Stimulated activated memory B cell treated with anti-CD40 and anti-IgM and Interleukin-4, amounts not matched to agents 10 μg/mL and 1 μg/mL and 100 μg/mL, for 72 hours (primary cell): Measurements from ENCODE around the gene DNAH3.
A peak's percentile ranks its signal among the peaks of the same experiment; 100 is the strongest.
"Not testable (repeated sequence)": the region's sequence is repeated elsewhere in the genome, so short reads cannot be mapped to it uniquely, and the experiment has no call there.

ENCODE experiments used
- ATAC-seq: fragments of 150-1000 bp; cut with Tn5 transposase; 2 replicates; pipeline ENCODE4 v1.10.0; 2021
- H3K27ac Mint-ChIP-seq: one replicate; pipeline ENCODE4 v1.8.0; 2022; ENCODE audit warnings: mild to moderate bottlenecking, mixed read lengths
- H3K27me3 Mint-ChIP-seq: one replicate; pipeline ENCODE4 v1.8.0; 2022; ENCODE audit warnings: mixed read lengths
- H3K36me3 Mint-ChIP-seq: one replicate; pipeline ENCODE4 v1.8.0; 2022; ENCODE audit warnings: mixed read lengths
- H3K4me1 Mint-ChIP-seq: one replicate; pipeline ENCODE4 v1.8.0; 2022; ENCODE audit warnings: mixed read lengths
- H3K4me3 Mint-ChIP-seq: one replicate; pipeline ENCODE4 v1.8.0; 2022; ENCODE audit warnings: mild to moderate bottlenecking, moderate library complexity, mixed read lengths
- H3K9me3 Mint-ChIP-seq: one replicate; pipeline ENCODE4 v1.8.0; 2022; ENCODE audit warnings: mixed read lengths

Gene DNAH3

DNA sequence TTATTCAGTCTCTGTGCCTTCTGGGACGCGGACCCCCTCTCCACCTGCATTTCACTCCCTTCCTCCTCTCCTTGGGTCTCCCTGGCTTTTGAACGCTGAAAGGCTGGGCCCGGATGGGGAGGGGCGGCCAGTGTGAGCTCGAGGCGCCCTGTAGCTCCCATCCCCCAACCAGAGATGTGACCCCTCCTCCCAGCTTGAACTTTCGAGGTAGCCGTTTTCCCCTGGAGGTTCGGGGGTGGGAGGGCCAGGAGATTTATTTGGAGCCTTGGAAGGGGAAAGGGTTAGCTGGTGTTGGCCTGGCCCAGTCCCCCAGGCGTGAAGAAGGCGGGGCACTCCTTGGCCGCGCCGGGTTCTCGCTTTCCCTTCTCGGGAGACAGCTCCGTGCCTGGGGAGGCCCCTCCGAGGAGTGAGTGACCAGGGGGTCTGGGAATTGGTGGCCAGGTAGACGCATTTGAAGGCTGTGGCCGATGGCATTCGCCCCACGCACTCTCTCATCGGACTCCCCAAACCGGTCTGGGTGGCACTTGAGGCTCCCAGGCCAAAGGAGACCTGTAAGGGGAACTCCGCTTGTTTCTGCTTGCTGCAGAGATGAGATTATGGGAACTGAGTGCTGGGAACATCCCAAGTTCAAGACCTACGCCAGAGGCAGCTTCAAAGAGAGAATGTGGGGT is 8.8 kb upstream of the DNAH3 start:
- Mint-ChIP-seq H3K27me3 (no peaks in the 10 kb centered on the region), H3K4me3 (peak overlapping the region; percentile 96), H3K27ac (peak overlapping the region; percentile 83), H3K36me3 (peaks cover 16% of the 10 kb centered on the region), H3K4me1 (peaks cover 18% of the 10 kb centered on the region), H3K9me3 (no peaks in the 10 kb centered on the region)
- peak; percentile 58 for ATAC-seq

DNA sequence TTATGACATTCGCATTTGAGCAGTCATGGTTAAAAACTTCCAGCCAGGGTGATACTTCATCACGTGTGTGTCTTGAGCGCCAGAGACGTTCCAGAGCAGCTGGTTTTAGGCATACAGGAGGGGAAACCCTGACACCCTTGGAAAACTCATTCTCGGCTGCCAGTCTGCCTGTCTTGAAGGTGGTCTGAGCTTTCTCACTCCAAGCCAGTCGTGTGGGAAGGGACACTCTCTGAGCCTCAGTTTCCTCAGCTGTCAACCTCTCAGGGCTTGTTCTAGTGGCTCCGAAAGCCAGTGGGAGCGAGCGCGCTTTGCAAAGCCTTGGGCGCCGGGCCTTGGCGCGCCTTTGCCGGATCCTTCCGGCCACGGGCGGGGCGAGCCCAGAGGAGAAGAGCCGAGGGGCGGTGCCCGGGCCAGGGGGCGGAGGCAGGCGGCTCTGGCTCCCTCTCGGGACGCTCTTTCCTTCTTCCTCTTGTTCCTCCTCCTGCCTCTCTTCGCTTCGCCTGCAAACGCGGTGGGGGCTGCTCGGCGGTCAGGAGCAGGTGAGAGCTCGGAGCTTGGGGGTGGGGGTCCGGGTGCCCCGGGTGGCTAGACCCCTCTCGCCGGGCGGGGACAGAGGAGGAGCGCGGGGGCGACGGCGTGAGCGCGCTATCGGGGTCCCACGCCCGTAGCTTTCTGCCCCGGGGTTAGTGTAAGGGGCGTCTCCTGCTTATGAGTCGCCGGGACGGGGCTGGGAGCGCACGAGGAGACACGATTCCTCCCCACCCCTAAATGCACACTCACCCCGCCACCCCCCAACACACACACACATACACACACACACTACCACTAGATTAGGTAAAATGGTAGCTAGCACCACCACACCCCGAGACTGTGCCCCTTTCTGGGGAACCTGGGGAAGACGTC is 7.8 kb upstream of the DNAH3 start, which contains the start of gene LDAF1:
Gene LDAF1 (plus strand): TSS at position 467 of the 903 bp plus-strand sequence. CDS start 2,509 bp downstream, outside the sequence.
- Mint-ChIP-seq H3K36me3 (peaks cover 11% of the 10 kb centered on the region), H3K27ac (peak within 1 kb of the TSS; percentile 83), H3K9me3 (no peaks in the 10 kb centered on the region), H3K4me1 (peaks cover 18% of the 10 kb centered on the region), H3K27me3 (no peaks in the 10 kb centered on the region), H3K4me3 (peak within 1 kb of the TSS; percentile 96)
- ATAC-seq = peak; percentile 96

DNA sequence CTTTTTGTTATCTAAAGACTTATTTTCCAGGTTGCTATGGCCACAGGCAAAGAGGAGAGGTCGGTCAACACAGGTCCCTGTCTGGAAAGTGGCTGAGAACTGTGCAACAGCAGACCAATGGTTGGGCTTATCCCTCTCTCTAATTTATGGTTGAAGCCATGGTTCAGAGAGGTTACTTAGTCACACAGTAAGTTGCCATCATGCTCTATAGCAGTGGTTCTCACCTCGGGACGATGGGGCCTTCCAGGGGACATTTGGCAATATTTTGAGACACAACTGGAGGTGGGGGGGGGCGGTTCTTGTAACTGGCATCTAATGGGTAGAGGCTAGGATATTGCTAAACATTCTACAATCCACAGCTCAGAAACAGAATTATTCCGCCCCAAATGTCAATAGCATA is 7.0 kb upstream of the DNAH3 start:
- Mint-ChIP-seq H3K4me1 (peaks cover 18% of the 10 kb centered on the region), H3K27me3 (no peaks in the 10 kb centered on the region), H3K36me3 (peaks cover 5% of the 10 kb centered on the region), H3K9me3 (no peaks in the 10 kb centered on the region), H3K4me3 (no peak overlapping the region), H3K27ac (peak overlapping the region; percentile 83)
- ATAC-seq = no peak

DNA sequence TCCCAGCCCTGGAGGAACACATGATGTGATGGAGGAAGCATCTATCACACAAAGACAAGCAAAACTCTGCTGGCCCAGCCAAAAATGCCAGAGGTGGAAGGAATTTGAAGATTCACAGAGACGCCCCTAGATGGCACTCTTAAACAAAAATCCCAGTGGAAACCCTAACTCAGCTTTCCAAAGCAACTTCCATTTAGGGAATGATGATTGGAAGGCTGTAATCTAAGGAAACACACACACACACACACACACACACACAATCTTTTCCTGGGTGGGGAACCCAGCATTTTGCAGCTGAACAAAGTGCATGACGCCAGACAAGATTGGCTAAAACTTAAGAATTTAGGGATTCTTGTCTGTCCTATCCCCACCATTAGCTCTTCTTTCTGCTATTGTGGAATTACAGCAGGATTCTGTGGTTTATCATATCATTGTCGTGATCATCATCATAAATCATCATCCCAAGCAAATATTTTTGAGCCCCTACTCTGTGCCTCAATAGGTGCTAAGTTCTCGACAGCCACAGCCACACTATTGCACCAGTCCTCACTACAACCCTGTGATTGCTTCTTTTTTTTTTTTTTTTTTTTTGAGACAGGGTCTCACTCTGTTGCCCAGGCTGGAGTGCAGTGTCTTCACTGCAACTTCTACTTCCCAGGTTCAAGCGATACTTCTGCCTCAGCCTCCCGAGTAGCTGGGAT is 6.3 kb upstream of the DNAH3 start:
- no peaks in the 10 kb centered on the region for H3K9me3 Mint-ChIP-seq
- H3K27ac Mint-ChIP-seq = no peak overlapping the region
- H3K36me3 Mint-ChIP-seq = peaks cover 5% of the 10 kb centered on the region
- no peaks in the 10 kb centered on the region for H3K27me3 Mint-ChIP-seq
- H3K4me3 Mint-ChIP-seq = no peak overlapping the region
- ATAC-seq = no peak
- H3K4me1 Mint-ChIP-seq = peaks cover 18% of the 10 kb centered on the region

DNA sequence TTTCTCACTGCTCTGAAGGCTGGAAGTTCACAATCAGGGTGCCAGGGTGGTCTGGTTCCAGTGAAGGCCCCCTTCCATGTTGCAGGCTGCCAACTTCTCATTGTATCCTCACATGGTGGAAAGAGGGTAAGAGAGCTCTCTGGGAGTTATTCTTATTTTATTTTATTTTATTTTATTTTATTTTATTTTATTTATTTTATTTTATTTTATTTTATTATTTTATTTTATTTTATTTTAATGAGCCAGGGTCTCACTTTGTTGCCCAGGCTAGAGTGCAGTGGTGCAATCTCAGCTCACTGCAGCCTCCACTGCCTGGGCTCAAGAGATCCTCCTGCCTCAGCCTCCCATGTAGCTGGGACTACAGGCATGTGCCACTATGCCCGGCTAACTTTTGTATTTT is 5.4 kb upstream of the DNAH3 start:
- not testable (repeated sequence) for H3K4me3 Mint-ChIP-seq, H3K9me3 Mint-ChIP-seq, H3K27me3 Mint-ChIP-seq

DNA sequence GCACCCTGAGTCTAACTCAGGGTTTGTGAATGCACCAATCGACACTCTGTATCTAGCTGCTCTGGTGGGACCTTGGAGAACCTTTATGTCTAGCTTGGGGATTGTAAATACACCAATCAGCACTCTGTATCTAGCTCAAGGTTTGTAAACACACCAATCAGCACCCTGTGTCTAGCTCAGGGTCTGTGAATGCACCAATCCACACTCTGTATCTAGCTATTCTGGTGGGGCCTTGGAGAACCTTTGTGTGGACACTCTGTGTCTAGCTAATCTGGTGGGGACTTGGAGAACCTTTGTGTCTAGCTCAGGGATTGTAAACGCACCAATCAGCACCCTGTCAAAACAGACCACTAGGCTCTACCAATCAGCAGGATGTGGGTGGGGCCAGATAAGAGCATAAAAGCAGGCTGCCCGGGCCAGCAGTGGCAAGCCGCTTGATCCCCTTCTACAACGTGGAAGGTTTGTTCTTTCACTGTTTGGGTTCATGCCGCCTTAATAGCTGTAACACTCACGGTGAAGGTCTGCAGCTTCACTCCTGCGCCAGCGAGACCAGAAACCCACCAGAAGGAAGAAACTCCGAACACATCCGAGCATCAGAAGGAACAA is 2.6 kb upstream of the DNAH3 start:
- H3K4me3 Mint-ChIP-seq, H3K27ac Mint-ChIP-seq, H3K4me1 Mint-ChIP-seq, ATAC-seq, H3K36me3 Mint-ChIP-seq, H3K27me3 Mint-ChIP-seq, H3K9me3 Mint-ChIP-seq: not testable (repeated sequence)

More for the DNA sequence above, 5.4 kb upstream of the DNAH3 start:
- H3K4me1 Mint-ChIP-seq = peaks cover 18% of the 10 kb centered on the region
- not testable (repeated sequence) for ATAC-seq, H3K27ac Mint-ChIP-seq, H3K36me3 Mint-ChIP-seq

DNA sequence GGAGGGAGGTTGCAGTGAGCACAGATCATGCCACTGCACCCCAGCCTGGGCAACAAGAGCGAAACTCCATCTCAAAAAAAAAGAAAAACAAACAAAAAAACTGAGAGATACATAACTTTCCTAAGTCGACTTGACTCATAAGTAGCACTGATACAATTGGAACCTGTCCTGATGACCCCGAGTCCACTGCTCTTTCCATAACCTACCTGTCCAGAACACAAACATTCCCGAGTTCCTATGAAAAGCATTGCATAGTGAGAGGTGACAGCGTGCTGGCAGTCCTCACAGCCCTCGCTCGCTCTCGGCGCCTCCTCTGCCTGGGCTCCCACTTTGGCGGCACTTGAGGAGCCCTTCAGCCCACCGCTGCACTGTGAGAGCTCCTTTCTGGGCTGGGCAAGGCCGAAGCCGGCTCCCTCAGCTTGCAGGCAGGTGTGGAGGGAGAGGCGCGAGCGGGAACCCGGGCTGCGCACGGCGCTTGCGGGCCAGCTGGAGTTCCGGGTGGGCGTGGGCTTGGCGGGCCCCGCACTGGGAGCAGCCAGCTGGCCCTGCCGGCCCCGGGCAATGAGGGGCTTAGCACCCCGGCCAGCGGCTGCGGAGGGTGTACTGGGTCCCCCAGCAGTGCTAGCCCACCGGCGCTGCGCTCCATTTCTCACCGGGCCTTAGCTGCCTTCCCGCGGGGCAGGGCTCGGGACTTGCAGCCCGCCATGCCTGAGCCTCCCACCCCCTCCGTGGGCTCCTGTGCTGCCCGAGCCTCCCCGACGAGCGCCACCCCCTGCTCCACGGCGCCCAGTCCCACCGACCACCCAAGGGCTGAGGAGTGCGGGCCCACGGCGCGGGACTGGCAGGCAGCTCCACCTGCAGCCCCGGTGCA is 1.7 kb upstream of the DNAH3 start:
- H3K4me1 Mint-ChIP-seq, H3K27ac Mint-ChIP-seq, H3K4me3 Mint-ChIP-seq, ATAC-seq, H3K27me3 Mint-ChIP-seq, H3K9me3 Mint-ChIP-seq, H3K36me3 Mint-ChIP-seq: not testable (repeated sequence)

DNA sequence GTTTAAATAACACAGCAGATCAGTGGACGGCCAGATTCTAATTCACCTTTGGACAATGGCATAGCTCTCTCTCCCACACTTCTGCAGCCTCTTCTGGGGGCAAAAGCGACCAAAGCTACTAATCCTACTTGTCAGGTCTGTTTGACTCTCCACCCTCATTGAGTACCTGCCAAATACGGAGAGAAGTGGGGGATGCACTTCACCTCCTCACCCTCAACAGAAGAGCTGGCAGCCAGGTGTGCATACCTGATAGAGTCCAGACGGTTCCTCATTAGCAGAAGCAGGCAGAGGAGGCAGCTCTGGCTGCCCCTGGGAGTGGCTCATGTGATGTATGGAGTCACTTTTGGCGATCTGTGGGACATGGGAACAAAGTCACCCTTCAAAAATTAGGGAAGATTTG is 4.9 kb downstream of the DNAH3 start:
- Mint-ChIP-seq H3K9me3 (peaks cover 10% of the 10 kb centered on the region), H3K27me3 (peaks cover 14% of the 10 kb centered on the region), H3K4me1 (no peaks in the 10 kb centered on the region), H3K27ac (no peak overlapping the region), H3K4me3 (no peak overlapping the region), H3K36me3 (peaks cover 8% of the 10 kb centered on the region)
- no peak for ATAC-seq

DNA sequence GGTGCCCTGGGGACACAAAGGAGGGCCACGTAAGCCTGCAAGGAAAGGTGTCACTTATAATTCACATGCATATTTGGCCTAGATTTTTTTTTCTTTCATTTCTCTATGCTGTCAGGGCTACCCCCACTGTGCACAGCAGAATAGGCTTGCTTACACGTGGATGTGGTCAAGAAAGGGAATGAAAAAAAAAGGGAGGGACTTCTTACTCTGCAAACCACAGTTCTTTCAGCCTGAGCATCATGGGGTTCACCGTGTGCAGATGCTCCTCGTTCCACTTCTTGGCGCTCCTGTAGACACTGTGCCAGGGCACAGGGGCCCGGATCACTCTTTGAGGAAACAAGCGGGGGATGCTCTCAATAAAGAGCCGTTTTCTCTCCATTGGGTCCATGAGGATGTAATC is 16.6 kb downstream of the DNAH3 start:
- no peak overlapping the region for H3K4me3 Mint-ChIP-seq
- no peak for ATAC-seq
- no peaks in the 10 kb centered on the region for H3K27me3 Mint-ChIP-seq

DNA sequence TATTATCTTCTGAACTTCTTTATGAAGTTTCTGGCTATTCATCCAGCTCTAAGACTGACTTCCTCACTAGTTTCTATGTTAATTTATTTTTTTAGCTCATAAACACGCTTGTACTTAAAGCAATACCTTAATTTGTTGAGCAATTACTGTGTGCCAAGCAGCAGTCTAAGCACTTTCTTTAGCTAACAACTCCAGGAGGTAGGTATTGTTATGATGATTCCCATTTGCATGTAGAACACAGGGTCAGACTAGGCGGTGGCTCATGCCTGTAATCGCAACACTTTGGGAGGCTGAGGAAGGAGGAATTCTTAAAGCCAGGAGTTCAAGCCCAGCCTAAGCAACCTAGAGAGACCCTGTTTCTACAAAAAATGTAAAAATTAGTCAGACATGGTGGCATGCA is 19.8 kb downstream of the DNAH3 start:
- no peak overlapping the region for H3K4me3 Mint-ChIP-seq
- H3K27me3 Mint-ChIP-seq = no peaks in the 10 kb centered on the region
- ATAC-seq = no peak
- H3K9me3 Mint-ChIP-seq = no peaks in the 10 kb centered on the region
- no peak overlapping the region for H3K27ac Mint-ChIP-seq
- peaks cover 3% of the 10 kb centered on the region for H3K36me3 Mint-ChIP-seq
- H3K4me1 Mint-ChIP-seq = no peaks in the 10 kb centered on the region

More for the DNA sequence above, 16.6 kb downstream of the DNAH3 start:
- Mint-ChIP-seq H3K4me1 (no peaks in the 10 kb centered on the region), H3K27ac (no peak overlapping the region), H3K36me3 (no peaks in the 10 kb centered on the region), H3K9me3 (no peaks in the 10 kb centered on the region)

DNA sequence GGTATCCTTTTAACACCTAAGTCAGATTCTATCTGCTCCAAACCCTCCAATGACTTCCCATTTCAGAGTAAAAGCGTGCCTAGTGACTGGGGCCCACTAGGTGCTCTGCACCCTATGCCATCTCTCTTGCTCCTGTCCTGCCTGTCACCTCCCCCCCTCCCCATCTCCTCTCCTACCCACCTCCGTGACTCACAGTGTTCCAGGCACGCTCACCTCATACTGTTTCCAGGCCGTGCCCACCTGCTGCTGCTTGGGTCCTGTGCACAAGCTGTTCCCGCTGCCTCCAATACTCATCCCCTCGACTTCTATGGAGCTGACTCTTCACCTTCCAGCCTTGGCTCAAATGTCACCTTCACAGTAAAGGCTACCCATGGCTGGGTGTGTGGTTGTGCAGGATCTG is 21.7 kb downstream of the DNAH3 start:
- no peak overlapping the region for H3K27ac Mint-ChIP-seq
- H3K36me3 Mint-ChIP-seq = peaks cover 15% of the 10 kb centered on the region
- no peaks in the 10 kb centered on the region for H3K4me1 Mint-ChIP-seq
- no peak overlapping the region for H3K4me3 Mint-ChIP-seq
- no peak for ATAC-seq
- H3K27me3 Mint-ChIP-seq = no peaks in the 10 kb centered on the region
- no peaks in the 10 kb centered on the region for H3K9me3 Mint-ChIP-seq

DNA sequence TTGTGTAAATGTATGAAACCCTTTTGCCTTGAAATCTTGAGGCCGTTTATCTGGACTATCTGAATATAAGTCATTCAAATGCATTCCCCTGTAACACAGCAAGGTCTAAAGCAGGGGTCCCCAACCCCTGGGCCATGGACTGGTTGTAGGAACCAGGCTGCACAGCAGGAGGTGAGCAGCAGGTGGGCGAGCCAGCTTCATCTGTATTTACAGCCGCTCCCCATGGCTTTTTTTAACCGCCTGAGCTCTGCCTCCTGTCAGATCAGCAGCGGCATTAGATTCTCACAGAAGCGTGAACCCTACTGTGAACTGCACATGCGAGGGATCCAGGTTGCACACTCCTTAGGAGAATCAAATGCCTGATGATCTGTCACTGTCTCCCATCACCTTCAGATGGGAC is 24.1 kb downstream of the DNAH3 start:
- Mint-ChIP-seq H3K36me3 (peaks cover 21% of the 10 kb centered on the region), H3K4me1 (no peaks in the 10 kb centered on the region), H3K27ac (no peak overlapping the region), H3K9me3 (no peaks in the 10 kb centered on the region), H3K27me3 (no peaks in the 10 kb centered on the region), H3K4me3 (no peak overlapping the region)
- no peak for ATAC-seq

DNA sequence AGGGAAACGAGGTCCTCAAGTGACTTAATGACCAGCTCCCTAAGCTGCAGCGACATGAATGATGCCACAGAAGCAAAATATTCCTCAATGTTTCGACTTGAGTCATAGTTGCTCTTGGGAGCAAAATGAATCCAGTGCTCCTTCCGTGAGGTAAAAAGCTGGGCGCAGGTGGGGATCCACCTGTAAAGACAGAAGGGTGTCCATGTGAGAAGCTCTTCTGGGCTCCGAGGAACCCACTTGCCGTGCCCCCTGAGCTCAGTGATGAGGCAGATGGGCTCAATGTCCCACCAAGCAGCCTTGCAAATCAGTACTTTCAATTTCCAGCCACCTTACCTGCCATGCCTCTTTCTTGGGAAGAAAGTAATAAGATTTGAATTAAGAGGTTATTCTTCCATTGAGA is 25.5 kb downstream of the DNAH3 start:
- Mint-ChIP-seq H3K27me3 (no peaks in the 10 kb centered on the region), H3K4me1 (no peaks in the 10 kb centered on the region), H3K36me3 (peaks cover 30% of the 10 kb centered on the region), H3K9me3 (no peaks in the 10 kb centered on the region), H3K27ac (no peak overlapping the region), H3K4me3 (no peak overlapping the region)
- ATAC-seq = no peak

DNA sequence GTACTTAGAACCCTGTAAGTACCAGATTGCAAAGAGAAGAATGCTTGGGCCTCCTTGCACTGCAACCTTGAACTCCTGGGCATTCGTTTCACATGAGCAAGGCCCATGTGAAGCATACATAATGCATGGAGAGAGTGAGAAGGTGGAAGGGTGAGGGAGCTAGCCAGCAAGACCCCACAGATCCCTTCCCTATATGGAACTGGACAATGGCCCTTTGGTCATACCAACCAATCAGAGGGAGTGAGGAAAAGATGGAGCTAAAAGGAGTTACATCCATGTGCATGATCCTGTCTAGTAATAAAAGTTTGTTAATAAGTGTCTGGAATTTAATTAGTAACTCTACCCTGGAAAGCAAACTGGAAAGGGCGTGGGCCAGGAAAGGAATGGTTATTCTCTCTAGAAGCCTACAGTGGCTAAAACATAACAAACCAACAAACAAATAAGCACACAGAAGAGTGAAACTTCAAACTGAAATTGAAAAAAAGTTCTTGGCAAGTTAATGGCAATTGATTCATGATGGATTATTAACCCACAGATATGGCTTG is 29.6 kb downstream of the DNAH3 start:
- ATAC-seq = no peak
- Mint-ChIP-seq H3K9me3 (peaks cover 15% of the 10 kb centered on the region), H3K4me1 (peaks cover 15% of the 10 kb centered on the region), H3K27me3 (no peaks in the 10 kb centered on the region), H3K36me3 (peaks cover 60% of the 10 kb centered on the region), H3K27ac (no peak overlapping the region), H3K4me3 (no peak overlapping the region)
